Keratinocyte (primary cell): Measurements from ENCODE around the gene RDX. TPM values are rescaled to one million over a fixed set of nuclear protein-coding genes. Genes with fewer than 3 reads are reported as not detected.

Experiments
- DNase-seq: peaks from one replicate; pipeline ENCODE4 v3.0.0-alpha.2; 2011; ENCODE audit warnings: low read depth, missing footprints, low spot score
- FAIRE-seq: peaks from 2 replicates; lab custom pipeline; 2011; peaks lifted over from hg19 to GRCh38; lab: Jason Lieb, UNC
- H2AFZ ChIP-seq: 2 replicates; pipeline ENCODE4 v1.6.0; 2012; ENCODE audit warnings: low read length, control low read depth, inconsistent platforms; ENCODE audit not compliant: control insufficient read depth
- H3K27ac ChIP-seq: 2 replicates; pipeline ENCODE4 v1.5.1; 2011; ENCODE audit warnings: low read length; ENCODE audit not compliant: control insufficient read depth, insufficient read depth
- H3K27me3 ChIP-seq: 3 replicates; pipeline ENCODE4 v1.6.0; 2011; ENCODE audit warnings: low read length; ENCODE audit not compliant: control insufficient read depth, insufficient read depth; ENCODE audit errors: extremely low read depth
- H3K36me3 ChIP-seq, 2 experiments: 2 replicates in 1 of 2; 3 replicates in 1 of 2; pipeline ENCODE4 v1.5.1; 2011; ENCODE audit warnings: low read length in 2 of 2, mild to moderate bottlenecking in 1 of 2; ENCODE audit not compliant: control insufficient read depth in 2 of 2, insufficient read depth in 2 of 2; ENCODE audit errors: extremely low read depth in 1 of 2
- H3K4me1 ChIP-seq: 3 replicates; pipeline ENCODE4 v1.5.1; 2011; ENCODE audit warnings: low read length; ENCODE audit not compliant: control insufficient read depth, insufficient read depth; ENCODE audit errors: extremely low read depth
- H3K4me2 ChIP-seq: 3 replicates; pipeline ENCODE4 v1.6.0; 2011; ENCODE audit warnings: low read depth, low read length; ENCODE audit not compliant: control insufficient read depth, insufficient read depth; ENCODE audit errors: extremely low read depth
- H3K4me3 ChIP-seq, 3 experiments: fragments of 200-600 bp in 1 of 3; sonication (generic) in 1 of 3; 2 replicates in 2 of 3; 3 replicates in 1 of 3; pipeline ENCODE4 v1.5.1; 2011 to 2016; ENCODE audit warnings: low read length in 3 of 3, mild to moderate bottlenecking in 3 of 3, control low read depth in 2 of 3, inconsistent platforms in 1 of 3, low read depth in 1 of 3, mixed read lengths in 1 of 3, mixed run types in 1 of 3, moderate library complexity in 1 of 3; ENCODE audit not compliant: control insufficient read depth in 2 of 3, insufficient read depth in 2 of 3; ENCODE audit errors: extremely low read depth in 1 of 3
- H3K79me2 ChIP-seq: 2 replicates; pipeline ENCODE4 v1.6.0; 2012; ENCODE audit warnings: low read length; ENCODE audit not compliant: control insufficient read depth, insufficient read depth
- H3K9ac ChIP-seq: 3 replicates; pipeline ENCODE4 v1.6.0; 2011; ENCODE audit warnings: low read length; ENCODE audit not compliant: control insufficient read depth, insufficient read depth; ENCODE audit errors: extremely low read depth
- H3K9me1 ChIP-seq: 3 replicates; pipeline ENCODE4 v1.6.0; 2011; ENCODE audit warnings: low read length; ENCODE audit not compliant: control insufficient read depth, insufficient read depth; ENCODE audit errors: extremely low read depth
- H3K9me3 ChIP-seq: 2 replicates; pipeline ENCODE4 v1.5.1; 2012; ENCODE audit warnings: low read depth, low read length; ENCODE audit not compliant: control insufficient read depth
- H4K20me1 ChIP-seq: 3 replicates; pipeline ENCODE4 v1.6.0; 2011; ENCODE audit warnings: low read length; ENCODE audit not compliant: control insufficient read depth, insufficient read depth; ENCODE audit errors: extremely low read depth
- CTCF ChIP-seq, 3 experiments: IDR thresholded peaks in 1 of 3; conservative IDR thresholded peaks in 1 of 3; optimal IDR thresholded peaks in 1 of 3; 2 replicates in 2 of 3; 3 replicates in 1 of 3; pipeline versions ENCODE3 to v1.5.1; 2011; ENCODE audit warnings: low read length in 3 of 3, mild to moderate bottlenecking in 3 of 3, moderate library complexity in 2 of 3, control low read depth in 1 of 3, inconsistent platforms in 1 of 3; ENCODE audit not compliant: insufficient read depth in 2 of 3; ENCODE audit errors: extremely low read depth in 1 of 3
- EZH2 ChIP-seq: IDR thresholded peaks from one replicate; pipeline ENCODE4 v1.6.1; 2012; ENCODE audit warnings: inconsistent platforms, mild to moderate bottlenecking, low read length, moderate library complexity
- dilution Hi-C: fragments of 300-500 bp; cut with MboI; formaldehyde crosslinking; loops from one replicate; pipeline ENCODE4 v1.7.0; 2020; ENCODE audit warnings: low sequenced_read_pairs; ENCODE audit not compliant: extremely low pct_ligation_motif_present
- polyA plus RNA-seq, 5 experiments: library from polyadenylated mRNA; depleted of rRNA in 3 of 5; stranded (reverse) in 3 of 5; stranded (forward) in 1 of 5; unstranded in 1 of 5; fragments of >200 nt; gene quantifications; 1 replicate in 1 of 5; 2 replicates in 3 of 5; 3 replicates in 1 of 5; pipeline versions ENCODE4 v1.2.1 to v1.2.3, GENCODE V29; 2011 to 2012; ENCODE audit warnings: missing spikeins in 2 of 5, low read depth in 1 of 5, low replicate concordance in 1 of 5

RDX gene
- polyA plus RNA-seq, 1 donor (not counting 4 experiments of a cell fraction or from before 2014, with no cell fraction given): 85.4 TPM

- Histone ChIP-seq H3K9me3 (no peaks in the 10 kb centered on the region), H3K27me3 (no peaks in the 10 kb centered on the region), H3K9me1 (no peaks in the 10 kb centered on the region), H3K27ac (no peak overlapping the region), H3K4me2 (no peak overlapping the region), H3K9ac (no peak overlapping the region), H3K4me3 (no peak overlapping the region), H4K20me1 (no peaks in the 10 kb centered on the region), H3K36me3 (no peaks in the 10 kb centered on the region), H3K4me1 (peaks cover 14% of the 10 kb centered on the region), H2AFZ (no peak overlapping the region), H3K79me2 (no peaks in the 10 kb centered on the region)
- DNase-seq (no peak), FAIRE-seq (no peak)
- dilution Hi-C loops: no loop called here
- TF ChIP-seq CTCF (optimal IDR thresholded peaks at IDR 0.05 in 1 of 3, IDR thresholded peaks at IDR 0.05 in 1 of 3, conservative IDR thresholded peaks at IDR 0.05 in 1 of 3; ENCODE audit: extremely low read depth in 1 of 3, insufficient read depth in 2 of 3, low read length in 3 of 3) (no peak), EZH2 (no peak)
Measured at GRCh38 chr11:110312670-110313069, 16.3 kb upstream of the RDX start.

- no peak for DNase-seq
- Histone ChIP-seq H3K4me2 (no peak overlapping the region), H3K4me1 (peaks cover 10% of the 10 kb centered on the region), H3K9me3 (no peaks in the 10 kb centered on the region), H3K36me3 (no peaks in the 10 kb centered on the region), H4K20me1 (no peaks in the 10 kb centered on the region), H3K9me1 (no peaks in the 10 kb centered on the region), H3K27ac (no peak overlapping the region), H3K79me2 (no peaks in the 10 kb centered on the region), H3K9ac (no peak overlapping the region), H3K27me3 (no peaks in the 10 kb centered on the region), H2AFZ (no peak overlapping the region), H3K4me3 (no peak overlapping the region)
- FAIRE-seq: no peak
- dilution Hi-C loops: no loop called here
- TF ChIP-seq CTCF (optimal IDR thresholded peaks at IDR 0.05 in 1 of 3, IDR thresholded peaks at IDR 0.05 in 1 of 3, conservative IDR thresholded peaks at IDR 0.05 in 1 of 3; ENCODE audit: extremely low read depth in 1 of 3, insufficient read depth in 2 of 3, low read length in 3 of 3) (no peak), EZH2 (no peak)
Measured at GRCh38 chr11:110311783-110312579, 15.6 kb upstream of the RDX start.
